ENCODE measurements around the gene TMEM273. TPM values are rescaled to one million over a fixed set of nuclear protein-coding genes. Genes with fewer than 3 reads are reported as not detected.
A peak's percentile ranks its signal among the peaks of the same experiment; 100 is the strongest.
"Not testable (repeated sequence)": the region's sequence is repeated elsewhere in the genome, so short reads cannot be mapped to it uniquely, and the experiment has no call there.

Gene TMEM273
- total RNA-seq, 1 donor from 2014 or later, result 1.4 TPM

DNA sequence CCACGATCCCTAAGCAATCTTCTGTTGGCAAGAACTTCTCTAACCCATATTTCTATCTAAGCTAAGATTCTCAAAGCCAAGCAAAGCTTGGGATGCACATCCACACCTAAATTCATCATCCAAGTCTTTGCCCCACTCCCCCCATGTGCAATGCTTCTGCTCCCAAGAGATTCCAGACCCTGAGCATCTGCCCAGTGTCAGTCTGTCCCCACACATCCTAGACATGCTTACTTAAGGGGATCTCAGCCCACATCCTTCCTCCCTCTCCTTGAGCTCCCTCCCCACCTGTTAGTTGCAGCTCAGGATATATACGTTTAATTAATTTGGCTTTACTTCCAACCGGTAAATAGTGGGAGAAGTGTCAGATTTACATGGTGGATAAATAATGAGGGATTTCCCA lies 17.0 kb upstream of the TMEM273 start:
- no peak for DNase-seq (ENCODE audit: low spot score)

DNA sequence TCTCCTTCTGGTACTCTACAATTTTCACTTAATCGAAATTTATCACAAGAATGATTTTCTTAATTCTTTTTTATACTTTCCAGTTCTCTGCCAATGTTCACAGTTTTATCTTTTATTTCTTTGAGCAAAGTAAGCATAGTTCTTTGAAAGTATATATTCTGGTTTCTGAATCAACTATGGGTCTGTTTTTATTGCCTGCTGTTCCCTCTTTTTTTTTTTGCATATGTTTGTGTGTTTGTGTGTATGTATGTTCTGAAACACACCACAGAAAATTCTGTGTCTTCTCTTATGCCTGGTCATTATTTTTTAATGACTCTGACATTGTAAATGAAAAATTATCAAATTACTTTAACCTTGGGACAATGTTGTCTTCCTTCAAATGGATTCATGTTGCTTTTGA lies 15.9 kb upstream of the TMEM273 start:
- DNase-seq (ENCODE audit: low spot score), result no peak

DNA sequence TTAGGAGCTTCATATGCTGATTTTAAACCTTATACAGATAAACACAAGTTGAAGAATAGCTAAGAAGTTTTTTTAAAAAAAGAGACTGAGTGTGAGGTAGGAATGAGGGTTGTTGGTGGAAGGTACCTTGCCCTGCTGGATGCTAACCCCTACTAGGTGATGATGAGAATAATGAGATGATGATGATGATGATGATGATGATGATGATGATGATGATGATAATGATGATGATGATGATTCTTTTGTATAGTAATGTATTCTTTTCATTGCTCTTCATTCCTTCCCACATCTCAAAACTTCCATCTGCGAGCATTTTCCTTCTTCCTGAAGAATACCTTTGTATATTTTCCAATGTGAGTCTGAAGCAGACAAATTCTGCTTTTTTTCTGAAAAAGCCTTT lies 14.1 kb upstream of the TMEM273 start:
- DNase-seq (ENCODE audit: low spot score), result no peak

DNA sequence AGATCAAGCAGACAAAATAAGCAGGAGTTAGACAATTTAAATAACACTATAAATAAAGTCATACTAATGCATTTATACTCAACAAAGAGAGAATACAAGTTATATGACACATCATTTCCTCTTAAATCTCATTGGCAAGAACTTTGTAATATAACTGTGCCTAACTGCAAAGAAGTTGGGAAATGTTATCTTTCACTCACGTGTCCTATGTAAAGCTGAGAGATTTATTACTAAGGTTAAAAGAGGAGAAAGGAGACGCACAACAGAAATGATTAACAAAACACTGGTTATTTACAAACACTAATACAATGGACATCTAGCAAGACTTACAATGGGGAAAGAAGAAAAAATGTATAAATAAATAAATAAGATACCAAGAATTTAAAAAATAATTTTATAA lies 12.7 kb upstream of the TMEM273 start:
- DNase-seq (ENCODE audit: low spot score), result no peak

DNA sequence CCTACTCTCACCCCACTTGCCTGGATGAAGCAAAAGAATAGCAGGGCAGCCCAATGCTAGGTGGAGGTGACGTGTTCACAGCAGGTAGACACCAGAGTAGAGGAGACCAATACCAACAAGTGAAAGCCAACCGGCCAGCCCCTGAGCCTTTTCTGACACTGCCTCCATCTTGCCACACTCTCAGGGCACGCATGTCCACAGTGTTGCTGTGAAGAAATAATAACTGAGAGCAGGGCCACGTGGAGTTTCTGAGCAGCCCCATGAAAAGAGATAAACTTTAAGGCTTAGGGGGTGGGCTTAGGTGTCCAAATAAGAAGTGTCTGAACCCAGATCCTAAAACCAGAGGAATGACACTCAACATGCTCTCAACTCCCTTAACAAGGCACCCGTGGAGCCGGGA lies 9.0 kb upstream of the TMEM273 start:
- DNase-seq (ENCODE audit: low spot score), result no peak

DNA sequence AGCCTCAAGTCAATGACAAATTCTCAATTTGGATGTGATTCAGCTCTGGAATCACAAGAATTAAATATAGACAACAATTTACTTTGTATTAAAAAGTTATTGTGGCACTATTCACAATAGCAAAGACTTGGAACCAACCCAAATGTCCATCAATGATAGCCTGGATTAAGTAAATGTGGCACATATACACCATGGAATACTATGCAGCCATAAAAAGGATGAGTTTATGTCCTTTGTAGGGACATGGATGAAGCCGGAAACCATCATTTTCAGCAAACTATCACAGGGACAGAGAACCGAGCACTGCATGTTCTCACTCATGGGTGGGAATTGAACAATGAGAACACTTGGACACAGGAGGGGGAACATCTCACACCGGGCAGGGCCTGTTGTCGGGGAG lies 7.7 kb upstream of the TMEM273 start:
- DNase-seq (ENCODE audit: low spot score), result not testable (repeated sequence)

DNA sequence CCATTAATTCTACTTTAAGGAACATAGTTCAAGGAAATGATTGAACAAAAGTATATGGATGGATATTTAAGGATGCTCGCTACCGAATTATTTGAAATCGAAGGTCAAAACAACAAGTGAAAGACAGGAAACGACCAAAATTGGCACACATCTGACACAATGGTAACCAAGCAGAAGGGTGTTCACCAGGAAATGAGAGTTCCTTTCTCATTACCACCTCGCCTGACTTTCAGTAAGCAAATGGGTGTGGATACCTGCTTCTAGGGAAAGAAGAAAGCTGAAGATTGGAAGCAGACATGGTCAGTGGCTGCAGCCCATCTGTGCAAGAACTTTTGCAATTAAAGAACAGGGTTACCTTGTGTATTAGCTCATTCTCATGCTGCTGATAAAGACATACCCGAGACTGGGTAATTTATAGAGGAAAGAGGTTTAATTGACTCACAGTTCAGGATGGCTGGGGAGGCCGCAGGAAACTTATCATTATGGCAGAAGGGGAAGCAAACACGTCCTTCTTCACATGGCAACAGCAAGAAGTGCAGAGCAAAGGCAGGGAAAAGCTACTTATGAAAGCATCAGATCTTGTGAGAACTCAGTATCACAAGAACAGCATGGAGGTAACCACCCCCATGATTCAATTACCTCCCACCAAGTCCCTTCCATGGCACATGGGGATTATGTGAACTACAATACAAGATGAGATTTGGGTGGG lies 6.2 kb upstream of the TMEM273 start:
- peak; percentile 4 for DNase-seq (ENCODE audit: low spot score)

DNA sequence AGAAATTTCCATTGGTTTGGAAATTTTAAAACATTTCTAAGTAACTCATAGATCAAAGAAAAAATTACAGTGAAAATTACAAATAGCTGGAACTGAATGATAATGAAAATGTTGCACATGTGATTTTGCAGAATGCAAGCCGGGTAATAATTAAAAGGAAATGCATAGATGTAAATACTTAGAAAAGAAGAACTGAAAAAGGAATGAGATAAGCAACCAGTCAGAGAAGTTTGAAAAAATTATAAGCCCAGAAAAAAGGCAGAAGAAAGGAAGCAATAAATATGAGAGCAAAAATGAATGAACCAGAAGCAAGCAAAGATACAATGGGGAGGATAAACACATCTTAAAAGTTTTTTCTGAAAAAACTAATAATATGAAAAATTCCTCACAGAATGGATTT lies 3.2 kb upstream of the TMEM273 start:
- no peak for DNase-seq (ENCODE audit: low spot score)

DNA sequence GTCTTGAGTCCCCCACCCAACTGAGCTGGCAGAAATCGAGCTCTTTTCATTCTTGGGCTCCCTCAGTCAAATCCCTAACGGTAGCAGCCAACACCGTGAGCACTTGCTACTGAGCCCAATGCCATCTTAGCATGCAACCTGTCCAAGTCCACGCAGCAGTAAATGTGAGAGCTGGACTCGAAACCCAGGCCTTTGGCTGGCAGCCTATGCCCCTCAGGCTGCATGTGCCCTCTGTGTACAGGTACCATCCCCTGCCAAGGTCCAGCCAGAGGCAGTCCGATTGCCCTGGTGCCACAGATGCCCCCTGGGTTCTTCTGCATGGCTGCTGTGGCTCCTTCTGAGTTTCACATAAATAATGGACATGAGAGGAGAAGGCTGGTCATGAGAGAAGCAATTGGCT lies 1.2 kb upstream of the TMEM273 start:
- DNase-seq (ENCODE audit: low spot score), result no peak

DNA sequence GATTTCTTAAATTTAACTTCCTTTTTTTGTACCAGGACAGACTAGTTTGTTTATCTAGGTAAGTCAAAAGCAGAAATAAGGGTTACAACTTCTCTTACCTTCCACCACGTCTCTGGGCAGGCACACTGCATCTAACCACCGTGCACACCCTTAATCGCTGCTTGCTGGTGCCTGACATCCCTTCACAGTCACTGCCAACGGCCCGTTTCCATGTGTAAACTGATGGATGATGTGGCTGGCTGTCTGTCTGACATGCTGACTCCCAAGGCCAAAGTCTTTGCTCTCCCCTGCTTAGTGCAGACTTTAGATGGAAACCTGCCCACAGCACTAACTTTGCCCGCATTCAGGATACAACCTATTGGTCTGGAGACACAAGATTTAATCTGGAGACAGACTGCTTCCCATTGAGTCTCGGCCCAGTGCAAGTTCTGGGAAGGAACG lies 1.1 kb downstream of the TMEM273 start:
- no peak for DNase-seq (ENCODE audit: low spot score)

DNA sequence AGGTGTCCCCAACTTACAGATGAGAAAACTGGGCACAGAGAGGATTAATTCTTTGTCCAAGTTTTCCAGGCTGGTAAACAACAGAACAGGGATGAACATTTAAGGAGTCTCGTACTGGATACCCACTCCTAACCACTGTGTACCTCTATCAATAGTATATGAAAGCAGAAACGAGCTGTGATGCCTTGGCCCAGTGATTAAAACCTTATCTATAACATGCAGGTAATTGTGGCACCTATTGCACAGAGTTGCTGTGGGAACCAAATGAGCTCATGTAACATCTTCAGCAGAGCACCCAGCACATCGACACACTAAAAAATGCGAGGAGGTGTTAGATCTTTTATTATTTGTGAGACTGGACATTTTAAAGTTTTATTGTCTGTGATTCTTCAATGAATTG lies 1.6 kb downstream of the TMEM273 start:
- DNase-seq (ENCODE audit: low spot score), result no peak

DNA sequence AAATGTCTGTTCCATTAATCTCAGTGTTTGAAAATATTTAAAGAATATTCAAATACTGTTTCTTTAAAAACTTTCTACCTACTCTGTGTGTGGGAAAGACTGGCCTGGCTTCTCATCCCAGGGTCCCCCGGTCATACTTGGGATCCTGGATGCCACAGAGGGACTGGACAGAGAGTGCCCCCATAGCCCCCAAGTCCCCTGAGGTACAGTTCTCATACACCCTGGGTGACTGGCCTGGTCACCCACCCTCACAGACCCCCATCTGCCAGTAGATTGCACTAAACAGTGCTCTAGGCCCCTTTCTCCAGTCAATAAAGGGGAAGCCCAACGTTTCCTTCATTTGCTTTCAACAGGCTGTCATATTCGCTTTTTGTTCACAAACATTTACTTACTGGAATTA lies 3.0 kb downstream of the TMEM273 start:
- DNase-seq (ENCODE audit: low spot score), result no peak

DNA sequence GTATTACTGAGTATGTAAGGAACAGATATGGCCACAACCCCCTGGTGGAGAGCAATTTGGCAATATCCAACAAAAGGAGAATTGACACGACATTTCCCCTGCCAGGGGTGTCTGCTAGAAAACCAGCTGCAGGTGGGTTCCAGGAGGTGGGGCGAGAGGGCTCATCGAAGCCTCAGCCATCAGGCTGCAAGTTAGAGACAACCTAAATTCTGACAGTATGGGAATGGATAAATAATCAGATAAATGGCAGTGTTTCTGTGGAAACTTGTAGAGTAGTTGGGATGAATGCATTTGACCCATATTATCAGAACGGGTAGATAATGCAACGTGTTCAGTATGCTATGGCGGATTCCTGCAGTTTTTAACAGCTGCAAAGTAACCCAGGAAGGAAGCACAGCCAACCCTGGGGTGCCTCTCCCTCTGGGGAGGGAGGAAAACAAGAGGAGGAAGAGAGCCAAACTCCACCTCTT lies 3.5 kb downstream of the TMEM273 start:
- no peak for DNase-seq (ENCODE audit: low spot score)

DNA sequence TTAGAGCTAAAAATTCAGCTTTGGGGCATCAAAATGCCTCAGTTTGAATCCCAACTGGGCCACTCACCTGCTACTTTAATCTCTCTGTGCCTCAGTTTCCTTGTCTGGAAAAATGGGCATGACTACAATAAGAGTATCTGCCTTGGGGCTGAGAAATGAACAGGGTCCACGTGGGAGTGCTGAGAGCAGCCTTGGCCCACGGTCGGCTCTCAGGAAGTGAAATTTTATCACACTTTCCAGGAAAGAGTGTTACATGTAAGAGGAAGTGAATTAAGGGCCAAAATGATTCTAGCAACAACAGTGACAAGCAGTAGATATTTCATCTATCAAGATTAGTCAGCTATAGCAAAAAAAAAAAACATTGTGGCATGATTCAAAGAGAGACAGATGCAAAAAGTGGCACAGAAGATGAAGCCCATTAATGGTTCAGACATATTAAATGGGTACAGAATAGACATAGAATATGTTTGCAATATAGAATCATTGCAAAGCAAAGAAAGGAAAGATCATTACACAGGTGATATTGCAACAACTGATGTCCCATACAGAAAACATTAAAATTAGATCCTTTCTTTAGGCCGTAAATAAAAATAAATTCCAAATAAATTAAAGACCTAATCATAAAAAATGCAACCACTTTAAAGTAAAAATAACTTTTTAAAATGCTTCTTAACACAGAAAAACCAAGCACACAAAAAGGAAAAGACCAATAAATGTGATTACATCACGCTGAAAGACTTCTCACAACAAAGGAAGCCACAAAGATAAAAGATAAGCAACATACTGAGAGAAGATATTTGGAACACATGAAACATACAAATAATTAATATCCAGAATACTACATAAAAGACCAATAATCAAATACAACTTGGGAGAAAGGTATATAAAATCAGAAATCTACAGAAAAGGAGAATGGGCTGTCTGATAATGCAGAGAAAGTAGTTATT lies 4.3 kb downstream of the TMEM273 start:
- peak; percentile 4 for DNase-seq (ENCODE audit: low spot score)

DNA sequence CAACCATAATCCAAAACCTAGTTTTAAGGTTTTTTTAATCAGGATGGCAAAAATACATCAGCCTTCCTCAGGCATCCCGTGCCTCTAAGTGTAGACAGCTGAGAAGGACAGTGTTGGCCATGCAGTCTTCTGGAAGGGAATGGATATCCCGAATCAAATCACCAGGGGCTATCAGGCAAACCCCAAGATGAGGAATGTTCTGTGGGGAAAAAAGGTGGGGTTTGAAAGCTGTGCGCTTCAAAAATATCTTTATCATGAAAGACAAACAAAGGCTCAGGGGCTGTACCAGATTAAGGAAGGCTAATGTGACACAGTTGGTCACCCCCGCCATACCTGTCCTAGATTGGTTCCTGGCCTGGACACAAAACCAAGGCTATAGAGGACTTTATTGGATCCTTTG lies 5.4 kb downstream of the TMEM273 start:
- no peak for DNase-seq (ENCODE audit: low spot score)

DNA sequence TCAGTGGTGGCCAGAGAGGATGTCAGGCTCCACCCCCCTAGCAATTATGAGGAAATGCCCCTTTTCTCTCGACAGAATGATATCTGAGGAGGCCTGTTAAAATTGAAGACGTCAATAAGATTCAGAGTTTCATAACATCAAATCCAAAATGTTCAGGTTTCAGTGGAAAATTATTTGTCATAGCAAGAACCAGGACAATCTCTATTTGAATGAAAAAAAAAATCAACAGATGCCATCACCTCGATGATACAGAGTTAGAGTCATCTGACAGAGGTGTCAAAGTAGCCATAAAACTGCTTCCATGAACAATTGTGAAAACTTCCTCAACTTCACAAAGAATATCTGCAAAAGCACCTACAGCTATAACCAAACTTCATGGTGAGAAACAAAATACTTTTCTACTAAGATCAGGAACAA lies 7.7 kb downstream of the TMEM273 start:
- DNase-seq (ENCODE audit: low spot score), result no peak

DNA sequence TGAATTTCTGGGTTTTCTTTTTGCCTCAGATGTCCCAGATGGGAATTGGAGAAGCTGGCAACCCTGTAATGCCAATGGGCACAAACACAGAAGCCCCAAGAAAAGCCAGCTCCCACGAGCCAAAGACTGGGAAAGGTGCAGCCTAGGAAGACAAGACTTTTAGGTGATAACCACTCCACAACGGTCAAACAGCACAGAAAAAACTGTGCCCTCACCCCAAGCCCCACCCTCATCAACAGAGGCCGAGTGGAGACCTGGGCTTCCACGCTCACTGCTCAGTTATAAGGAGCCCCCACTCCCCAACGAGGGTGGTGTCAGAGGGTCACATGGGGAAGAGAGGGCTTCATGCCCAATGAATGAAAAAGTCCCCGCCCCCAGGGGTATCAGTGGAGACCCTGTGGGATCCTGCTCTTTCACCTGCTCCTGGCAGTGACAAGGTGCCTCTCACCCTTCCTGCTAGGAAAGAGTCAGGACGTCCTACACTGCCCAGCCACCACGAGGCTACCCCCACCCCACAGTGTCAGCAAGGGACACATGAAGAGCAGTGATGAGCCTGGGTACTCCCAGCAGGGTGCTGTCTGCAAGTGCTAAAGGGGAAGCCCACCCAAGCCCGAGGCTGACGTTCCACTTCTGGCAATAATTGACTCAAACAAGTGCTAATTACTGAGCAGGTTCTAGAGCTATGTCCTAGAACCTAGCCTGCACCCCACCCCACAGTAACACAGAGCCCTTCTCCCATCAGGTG lies 8.3 kb downstream of the TMEM273 start:
- DNase-seq (ENCODE audit: low spot score), result no peak

DNA sequence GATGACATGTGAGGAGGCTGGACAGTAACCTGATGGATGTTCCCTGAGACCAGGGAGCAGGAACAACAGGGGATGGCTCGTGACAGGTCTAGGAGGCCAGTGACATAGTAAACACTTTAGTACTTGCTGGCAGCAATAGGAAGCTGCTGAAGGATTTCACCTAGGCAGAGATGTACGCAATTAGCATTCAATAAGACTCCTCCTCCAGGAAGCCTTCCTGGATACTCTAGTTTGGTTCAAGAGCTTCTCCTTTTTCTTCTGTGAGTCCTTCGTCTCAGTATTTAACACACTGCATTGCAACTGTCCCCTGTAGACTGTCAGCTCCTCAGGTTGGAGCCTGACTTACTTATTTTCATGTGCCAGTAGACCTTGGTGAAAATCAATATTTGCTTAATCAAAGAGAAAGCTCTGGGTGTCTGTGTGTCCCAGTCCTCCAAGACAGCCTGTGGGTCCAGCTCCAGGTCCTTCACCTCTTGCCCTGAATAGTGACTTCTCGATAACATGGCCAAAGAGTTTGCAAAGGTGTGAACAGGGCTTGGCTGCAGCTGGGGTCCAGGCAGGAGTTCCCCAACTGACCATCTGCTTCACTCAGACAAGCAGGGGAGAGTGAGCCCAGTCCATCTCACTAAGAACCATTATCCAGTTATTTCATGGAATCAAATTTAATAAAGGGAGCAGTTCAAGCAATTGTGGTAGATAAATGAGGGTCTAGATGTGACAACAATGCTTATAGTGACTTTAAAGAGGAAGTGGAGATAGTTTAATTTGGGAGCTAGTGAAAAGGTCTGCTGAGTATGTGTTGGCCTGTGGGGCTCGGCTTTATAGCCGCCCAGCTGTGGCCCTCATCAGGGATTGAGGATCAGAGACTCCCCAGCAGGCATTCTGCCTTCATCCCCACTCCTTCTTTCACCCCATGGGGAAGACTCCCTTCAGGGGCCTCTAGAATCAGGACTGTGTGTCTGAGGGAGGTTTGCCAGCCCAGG lies 9.4 kb downstream of the TMEM273 start:
- no peak for DNase-seq (ENCODE audit: low spot score)

DNA sequence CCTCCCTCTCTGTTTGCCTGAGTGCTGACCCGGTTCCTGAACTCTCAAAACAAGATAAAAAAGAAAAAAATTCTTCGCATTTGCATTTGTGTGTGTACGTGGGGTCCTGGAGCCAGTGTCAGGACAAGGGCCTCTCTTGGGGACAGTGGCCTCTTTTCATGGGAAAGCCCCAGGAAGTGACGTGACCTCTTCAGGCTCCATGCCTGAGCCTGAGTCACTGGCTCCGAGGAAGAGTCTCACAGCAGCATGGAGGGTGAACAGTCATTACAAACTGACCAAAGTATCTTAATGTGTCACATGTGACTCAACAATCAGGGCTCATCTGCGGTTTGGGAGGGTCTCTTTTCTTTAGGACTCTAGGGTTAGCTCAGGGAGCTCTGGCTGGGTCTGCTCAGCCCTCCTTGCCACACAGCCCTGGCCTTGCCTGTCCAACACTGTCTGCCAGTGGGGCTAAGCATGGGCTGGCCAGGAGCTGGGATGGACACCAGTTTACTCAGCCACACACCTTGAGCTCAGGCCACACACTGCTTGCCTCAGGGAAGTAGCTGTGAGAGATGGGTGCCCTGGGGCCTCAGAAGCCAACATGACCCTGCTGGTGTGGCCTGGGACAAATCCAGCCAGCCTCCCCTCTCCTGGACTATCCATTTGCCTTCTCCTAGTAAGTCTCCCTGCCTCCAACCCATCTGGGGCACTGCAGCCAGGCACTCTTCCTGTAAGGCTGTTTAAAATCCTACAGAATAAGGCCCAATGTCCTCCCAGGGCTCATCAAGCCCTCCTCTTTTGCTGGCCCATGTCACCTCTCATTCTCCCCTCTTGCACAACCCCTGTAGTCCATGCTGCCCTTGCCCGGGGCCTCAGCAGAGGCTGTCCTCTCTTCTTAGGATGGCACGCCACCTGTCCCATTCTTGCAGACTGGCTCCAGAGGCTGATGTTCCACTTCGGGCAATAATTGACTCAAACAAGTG lies 10.5 kb downstream of the TMEM273 start:
- peak; percentile 26 for DNase-seq (ENCODE audit: low spot score)
